Measurements from ENCODE around the gene SKOR2.

Gene SKOR2

DNA sequence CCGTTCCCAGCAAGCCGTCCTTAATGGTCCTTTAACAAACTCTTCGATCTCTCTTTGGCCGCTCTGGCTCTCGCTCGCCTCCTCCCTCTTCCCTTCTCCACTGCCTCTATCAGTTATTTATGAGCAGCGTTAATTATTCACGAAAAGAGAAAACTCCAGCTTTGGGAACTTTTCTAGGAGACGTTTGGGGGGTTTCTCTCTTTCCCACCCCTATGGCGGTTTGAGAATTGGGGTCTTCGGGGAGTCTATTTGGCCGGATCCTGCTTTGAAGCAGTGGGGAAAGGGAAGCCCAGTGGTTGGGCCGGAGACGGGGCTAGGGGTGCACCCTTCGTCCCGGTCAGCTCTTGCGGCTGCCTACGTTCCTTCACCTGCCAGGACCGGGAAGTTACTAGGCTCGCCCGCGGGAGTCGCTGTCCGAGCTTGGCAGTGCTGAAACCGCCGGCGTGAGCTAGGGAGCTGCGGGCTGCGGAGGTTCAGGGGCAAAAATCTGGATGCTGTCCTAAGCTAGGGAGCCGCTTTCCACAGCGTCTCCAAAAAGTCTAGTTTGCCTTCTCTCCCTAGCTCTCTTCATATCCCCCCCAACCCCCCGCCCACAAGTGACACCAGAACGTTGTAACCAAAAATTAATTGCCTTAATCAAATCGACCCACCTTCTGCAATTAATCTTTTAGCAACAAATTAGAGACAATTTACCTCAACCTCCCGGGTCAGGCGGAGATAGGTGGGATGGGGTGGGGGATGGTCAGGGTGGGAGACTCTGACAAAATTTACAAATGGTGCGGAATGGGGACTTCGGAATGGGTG lies 8.9 kb upstream of the SKOR2 start:
- no peak for DNase-seq (ENCODE audit: low read depth in 2 of 2, low spot score in 1 of 2)

DNA sequence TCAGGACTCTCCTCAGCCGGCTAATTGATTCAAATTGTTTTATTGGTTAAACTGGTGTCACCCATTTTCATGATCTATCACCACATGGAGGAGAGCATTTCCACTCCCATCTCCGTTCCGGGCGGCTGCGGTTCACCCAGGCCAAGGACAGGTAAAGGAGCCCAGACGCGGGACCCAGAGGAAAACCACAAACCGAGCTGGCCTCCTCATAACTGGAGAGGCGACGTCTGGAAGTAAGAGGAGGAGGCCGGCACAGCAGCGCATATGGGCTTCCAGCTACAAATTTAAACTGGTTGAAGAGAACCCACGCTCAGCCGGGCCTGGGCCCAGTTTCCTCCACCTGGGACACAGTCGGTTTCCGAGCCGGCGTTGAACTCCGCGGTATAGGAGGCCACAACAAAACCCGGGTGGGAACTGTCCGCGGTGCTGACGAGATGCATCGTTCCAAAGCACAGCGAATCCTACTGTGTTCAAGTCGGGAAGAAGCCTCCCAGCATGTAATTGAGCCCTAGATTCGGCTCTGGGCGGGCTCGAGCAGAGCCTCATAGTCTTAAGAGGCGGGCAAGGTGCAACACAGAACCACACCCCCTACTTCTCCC lies 3.0 kb upstream of the SKOR2 start:
- no peak for DNase-seq (ENCODE audit: low read depth in 2 of 2, low spot score in 1 of 2)

DNA sequence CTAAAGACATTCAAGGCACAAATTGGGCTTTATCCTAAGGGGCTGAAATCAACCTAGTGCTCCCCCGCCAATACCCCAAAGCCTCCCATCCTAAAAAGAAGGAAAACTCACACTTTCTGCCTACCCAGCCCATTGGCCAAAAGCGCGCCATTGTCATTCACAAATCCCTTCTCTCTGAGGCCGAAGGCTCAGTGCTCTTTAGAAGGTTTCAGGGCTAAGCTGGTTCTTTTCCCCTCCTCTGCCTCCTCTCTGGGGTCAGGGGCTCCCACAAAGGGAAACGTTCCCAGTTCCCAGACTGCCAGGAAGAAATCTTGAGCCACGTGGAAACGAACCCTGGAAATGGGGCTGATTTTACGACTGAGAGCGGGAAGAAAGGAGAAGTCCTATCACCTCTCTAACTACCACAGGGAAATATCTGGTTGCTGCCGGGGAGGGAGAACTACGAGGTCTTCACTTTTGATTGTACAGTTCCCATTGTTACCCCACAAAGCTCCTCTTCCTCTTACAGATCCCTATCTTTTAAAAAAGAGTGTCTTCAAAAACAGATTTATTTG lies 1.7 kb upstream of the SKOR2 start:
- DNase-seq (ENCODE audit: low read depth in 2 of 2, low spot score in 1 of 2): no peak

DNA sequence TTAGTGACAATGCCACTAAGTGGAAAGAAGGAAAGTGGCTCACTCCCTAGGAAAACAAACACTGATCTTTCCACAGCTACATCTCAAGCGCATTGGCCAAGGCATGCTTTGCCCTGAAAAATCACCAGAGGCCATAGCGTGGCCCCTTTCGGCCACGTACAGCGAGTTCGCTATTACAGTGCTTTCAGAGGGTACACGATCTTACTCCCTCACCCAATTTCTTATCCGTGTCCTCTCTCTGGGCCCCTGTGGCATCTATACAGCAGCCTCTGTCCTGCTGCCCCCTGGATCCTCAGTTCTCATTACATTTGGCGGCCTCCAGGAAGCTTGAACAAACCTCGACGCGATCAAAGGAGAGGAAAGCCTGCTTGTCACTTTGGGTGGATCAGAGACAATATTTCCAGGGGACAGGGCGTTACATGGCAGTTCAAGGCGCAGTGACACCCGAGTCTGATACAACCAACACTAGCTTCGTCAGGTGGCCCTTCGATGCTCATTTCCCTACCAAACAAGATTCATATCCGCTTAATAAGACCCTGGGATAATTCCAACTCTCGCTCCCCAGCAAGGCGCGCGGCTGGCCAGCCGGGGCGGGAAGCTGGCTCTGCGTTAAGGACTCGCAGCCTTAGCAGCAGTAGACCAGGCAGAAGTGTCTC lies 941 bp downstream of the SKOR2 start:
- no peak for DNase-seq (ENCODE audit: low read depth in 2 of 2, low spot score in 1 of 2)

DNA sequence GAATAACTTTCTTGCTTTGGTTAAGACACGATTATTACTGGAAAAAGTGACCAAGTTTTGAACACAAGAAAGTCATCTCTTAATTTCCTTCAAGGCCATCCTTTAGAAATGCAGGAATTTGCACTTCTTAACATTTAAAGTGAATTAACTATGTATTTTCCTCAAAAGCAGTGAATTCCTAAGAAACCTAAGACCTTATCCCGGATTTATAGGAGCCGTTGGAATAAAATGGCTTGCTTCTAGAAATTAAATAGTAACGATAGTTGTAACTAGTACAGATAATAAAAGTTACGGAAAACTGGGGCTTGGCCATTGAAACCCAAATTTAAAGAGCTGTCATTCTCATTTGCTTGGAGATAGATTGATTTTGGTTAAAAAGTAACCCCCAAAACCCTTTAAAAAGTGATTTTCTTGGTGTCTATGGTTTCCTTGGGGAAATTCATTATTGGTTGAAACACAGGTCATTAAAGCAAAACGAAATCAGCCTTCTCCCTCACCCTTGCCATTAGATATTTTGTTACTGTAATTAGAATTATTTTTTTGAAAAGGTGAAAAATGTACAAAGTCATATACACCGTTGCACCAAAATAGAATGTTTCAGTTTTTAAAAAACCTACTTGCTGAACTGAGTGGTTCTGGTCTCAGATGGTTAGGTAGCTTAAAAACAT lies 2.0 kb downstream of the SKOR2 start:
- no peak for DNase-seq (ENCODE audit: low read depth in 2 of 2, low spot score in 1 of 2)

DNA sequence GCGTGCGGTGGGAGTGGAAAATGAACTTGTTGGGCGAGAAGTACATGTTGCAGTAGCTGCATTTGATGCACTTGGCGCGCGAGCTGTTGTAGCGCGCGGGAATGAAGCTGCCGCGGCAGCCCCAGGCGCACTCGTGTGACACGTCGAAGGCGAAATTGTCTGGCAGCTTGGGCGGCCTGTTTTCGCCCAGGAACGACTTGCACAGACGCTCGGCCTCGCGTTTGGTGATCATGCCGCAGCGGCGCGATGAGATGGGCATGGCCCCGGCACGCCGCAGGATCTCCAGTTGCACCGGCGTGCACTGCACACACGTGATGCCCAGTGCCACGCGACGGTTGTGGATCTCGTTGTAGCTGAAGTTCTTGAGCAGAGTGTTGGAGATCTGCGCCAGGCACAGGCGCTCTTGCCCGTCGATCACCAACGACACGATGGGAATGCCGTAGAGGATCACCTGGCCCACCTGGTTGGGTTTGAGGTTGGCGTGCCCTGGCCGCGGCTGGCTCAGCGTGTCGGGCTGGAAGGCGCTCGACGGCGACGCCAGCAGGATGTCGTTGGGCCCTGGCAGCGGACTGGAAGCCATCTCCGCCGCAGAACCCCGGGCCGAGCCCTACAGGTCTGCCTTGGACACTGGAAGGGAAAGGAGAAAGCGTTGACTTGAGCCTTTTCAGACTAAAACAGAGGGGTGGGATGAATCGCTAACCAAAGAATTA lies 2.7 kb downstream of the SKOR2 start:
- no peak for DNase-seq (ENCODE audit: low read depth in 2 of 2, low spot score in 1 of 2)

DNA sequence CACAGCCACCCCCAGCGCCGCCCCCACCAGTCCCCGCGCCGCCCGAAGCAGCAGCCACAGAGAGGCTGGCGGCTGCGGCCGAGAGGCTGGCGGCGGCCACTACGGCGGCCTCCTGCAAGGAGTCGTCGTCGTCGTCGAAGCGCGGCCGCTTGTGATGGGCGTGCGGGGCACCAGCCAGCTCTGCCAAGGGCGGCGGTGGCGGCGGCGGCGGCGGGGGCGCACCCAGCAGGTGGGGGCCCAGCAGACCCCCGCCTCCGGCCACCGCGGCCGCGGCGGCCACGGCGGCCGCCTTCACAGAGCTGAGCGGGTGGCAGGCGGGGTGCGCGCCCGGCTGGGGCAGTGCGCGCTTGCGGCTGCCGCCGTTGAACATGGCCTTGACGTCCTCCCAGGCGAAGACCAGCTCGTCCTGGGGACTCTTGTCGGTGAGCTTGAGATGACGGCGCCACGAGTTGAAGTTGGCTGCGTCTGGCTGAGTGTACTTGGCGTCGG lies 3.3 kb downstream of the SKOR2 start:
- no peak for DNase-seq (ENCODE audit: low read depth in 2 of 2, low spot score in 1 of 2)

DNA sequence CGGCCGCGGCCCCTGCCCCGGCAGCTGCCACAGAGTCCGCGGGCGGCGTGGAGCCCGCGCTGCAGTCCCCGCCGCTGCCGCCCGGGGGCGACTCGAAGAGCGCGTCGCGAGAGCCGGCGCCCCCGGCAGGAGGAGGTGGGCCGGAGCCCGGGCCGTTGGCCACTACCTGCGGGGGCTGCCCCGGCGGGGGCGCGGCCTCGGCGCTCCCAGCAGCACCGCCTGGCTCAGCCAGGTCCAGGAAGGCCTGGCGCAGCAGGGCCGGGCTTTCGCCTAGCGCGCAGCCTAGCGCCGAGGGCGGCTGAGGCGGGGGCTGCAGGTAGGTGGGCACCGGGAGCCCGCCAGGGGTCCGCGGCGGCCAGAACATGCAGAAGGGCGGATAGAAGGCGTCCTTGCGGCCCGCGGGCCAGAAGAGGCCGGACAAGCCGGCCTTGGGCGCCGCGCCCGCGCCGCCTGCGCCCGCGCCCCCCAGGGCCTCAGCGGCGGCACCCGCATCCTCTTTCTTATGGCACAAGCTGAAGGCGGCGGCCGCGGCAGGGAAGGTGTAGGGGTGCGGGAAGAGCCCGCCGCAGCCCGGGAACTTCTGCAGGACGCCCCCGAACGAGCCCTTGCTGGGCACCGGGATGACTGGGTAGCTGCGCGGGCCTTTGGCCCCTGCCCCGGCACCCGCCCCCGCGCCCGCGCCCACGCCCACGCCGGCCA lies 3.9 kb downstream of the SKOR2 start:
- DNase-seq (ENCODE audit: low read depth in 2 of 2, low spot score in 1 of 2): no peak

DNA sequence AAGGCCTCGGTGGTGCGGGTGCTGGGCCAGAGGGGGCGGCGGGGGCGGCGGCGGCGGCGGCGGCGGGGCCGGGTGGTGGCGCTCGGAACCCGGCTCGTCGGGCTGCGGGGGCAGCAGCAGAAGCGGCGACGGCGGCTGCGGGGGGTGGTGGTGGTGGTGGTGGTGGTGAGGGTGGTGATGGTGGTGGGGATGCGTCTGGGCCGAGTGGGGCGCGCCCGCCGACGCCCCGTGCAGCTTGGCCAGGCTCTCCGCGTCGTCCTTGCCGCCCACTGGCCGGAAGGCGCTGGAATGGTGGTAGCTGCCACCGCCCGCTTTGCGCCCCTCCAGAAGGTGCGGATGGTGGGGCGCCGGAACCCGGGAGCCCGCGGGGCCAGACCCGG lies 4.4 kb downstream of the SKOR2 start:
- no peak for DNase-seq (ENCODE audit: low read depth in 2 of 2, low spot score in 1 of 2)

DNA sequence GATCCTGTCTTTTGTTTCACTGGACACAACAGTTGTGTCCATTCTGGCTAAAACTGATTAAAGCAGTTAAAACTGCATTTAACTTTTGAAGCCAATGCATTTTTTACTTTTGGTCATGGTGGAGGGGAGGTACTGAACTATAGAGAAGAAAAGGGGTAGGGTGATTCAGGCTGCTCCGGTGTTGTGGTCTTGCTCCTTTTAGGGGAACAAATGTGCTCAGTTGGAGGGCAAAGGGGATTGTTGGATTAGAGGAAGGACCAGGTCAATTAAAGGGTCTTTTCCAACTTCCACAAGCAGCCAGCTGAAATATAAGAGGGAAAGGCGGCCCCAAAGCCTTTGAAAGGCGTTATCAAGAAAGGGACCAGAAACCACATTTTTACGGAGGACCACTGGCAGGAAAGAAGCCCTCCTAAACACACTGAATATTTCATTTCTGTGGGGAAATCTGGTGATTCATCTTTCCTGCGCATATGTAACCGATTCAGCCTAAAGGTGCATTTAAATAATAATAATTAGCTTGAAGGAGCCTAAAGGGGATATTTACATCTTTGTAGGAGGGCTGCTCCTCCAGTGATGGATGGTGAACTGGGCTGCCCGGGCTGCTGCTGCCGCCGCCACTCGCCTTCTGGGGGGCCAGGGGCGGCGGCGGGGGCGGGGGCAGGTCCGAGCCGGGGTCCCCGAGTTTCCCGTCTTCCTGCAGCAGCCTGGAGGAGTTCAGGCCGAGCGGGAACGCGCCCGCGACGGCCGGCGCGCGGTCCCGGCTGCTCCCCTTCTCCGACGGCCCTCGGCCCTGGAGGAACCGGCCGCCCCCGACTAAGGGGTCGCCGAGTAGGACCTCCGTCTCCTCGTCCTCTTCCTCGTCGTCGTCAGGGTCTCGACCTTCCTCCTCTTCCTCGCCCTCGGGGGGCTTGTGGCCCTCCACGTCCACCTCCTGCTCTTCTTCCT lies 5.2 kb downstream of the SKOR2 start:
- DNase-seq (ENCODE audit: low read depth in 2 of 2, low spot score in 1 of 2): no peak

DNA sequence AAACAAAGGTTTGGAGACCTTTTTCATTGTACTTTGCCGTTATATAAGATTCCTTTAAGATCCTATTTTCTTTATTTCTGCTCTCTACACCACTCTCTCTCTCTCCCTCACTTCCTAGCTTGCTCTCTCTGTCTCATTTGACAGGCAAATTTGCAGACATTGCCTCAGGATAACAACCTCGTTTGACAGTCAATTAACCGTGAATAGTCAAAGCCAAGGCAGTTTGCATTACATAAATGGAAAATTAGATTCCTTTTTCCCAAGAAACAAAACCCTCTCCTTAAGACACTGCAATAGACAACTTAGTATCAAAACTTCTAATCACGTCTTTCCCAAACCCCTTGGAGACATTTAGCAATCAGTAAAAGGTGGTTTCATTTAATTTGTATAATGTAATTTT lies 7.4 kb downstream of the SKOR2 start:
- no peak for DNase-seq (ENCODE audit: low read depth in 2 of 2, low spot score in 1 of 2)

DNA sequence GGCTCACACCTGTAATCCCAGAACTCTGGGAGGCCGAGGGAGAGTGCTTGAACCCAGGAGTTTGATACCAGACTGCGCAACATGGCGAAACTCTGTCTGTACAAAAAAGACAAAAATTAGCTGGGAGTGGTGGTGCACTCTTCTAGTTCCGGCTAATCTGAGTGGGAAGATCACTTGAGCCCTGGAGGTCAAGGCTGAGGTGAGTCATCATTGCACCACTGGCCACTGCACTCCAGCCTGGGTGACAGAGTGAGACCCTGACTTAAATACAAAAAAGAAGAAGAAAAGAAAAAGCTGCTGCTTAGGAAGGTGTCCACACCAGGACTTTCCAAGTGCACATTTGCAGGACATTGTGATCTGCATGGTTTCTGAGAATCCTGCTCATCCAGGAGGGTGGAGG lies 16.4 kb downstream of the SKOR2 start:
- DNase-seq (ENCODE audit: low read depth in 2 of 2, low spot score in 1 of 2): no peak

DNA sequence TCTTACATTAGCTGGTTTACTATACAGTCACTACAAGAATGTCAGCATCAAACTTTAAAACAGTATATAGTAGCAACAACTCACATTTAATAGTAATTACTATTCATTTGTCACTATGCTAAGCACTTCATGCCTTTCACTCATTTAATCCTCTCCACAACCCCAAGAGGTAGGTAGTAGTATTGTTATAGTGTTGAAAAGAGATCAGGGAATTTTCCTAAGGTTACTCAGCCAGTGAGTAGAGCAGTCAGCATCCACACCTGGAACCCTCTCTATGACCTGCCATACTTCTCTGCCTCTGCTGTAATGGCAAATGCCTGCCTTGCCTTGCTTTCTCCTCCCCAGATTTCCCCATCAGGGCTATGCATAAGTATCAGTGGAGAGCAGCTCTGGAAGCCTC lies 24.8 kb downstream of the SKOR2 start:
- DNase-seq (ENCODE audit: low read depth in 2 of 2, low spot score in 1 of 2): no peak

DNA sequence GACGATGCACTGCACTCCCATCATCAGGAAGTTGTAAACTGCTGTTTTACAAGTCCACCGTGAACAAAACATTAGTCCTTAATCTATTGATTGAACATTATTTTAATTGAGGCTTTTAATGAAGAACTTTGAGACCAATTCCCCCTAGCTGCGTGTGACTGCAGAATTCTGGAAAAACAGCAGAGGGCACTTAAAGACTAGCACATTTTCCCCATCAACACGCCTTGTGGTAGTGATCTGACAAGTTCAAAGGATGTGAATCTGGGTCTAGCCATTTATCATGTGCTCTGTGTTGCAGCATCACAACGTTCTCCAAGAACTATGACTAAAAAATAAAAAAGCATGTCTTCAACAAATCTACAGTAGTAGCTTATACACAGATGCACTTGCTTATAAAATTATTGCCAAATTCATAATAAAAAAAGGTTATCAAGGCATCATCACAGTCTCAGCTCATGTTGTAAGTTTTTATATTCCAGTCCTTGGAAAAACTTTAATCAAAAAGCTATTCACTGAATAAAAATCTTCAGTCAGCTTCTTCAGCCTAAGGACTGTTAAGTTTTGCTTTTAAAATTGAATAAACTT lies 35.8 kb downstream of the SKOR2 start:
- no peak for DNase-seq (ENCODE audit: low read depth in 2 of 2, low spot score in 1 of 2)

DNA sequence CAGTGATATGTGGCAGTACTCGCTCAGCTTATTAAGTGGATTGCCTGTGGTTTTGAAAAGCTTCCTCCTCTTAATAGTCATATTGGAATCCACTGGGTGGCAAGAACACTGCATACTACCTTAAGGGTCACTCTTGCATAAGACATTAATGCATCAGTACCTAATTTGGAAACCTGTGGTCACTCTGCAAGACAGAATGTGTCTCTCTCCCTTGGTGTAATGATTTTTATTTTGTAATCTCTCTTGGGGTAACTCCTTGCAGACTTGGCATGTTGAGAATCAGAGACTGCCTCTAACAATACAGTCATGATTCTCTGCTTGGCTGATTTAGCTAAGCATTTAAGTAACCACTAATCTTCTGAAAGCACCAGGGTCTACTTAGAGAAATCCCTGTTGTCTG lies 42.3 kb downstream of the SKOR2 start:
- no peak for DNase-seq (ENCODE audit: low read depth in 2 of 2, low spot score in 1 of 2)

DNA sequence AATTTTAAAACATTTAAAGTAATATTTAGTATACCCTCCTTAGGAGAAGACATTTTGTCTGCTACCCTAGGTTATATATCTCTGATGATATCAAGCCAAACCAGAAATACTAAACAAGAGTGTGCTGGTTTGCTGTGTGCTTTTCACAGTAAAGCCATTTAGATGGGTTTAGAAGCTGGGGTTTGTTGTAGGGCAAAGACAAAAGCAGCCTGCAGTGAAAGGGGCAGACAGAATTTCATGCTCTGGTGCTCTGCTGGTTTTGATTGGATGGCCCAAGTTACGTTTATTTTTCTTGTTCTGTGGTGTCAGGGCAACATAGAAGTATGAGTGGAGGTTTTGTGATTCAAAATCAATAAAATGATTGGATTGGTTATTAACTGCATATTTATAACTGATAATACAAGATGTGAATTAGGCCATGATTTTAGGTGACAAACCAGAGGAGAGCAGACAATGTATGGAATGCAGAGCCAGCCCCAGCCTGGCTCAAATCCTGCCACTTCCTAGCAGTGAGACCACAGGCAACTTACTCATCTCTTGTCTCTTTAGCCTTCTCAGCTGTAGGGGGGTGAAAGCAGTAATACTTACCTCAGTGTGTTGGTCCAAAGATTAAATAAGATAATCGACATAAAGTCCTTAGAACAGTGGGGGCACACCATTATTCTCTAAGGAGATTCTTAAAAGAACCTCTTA lies 44.4 kb downstream of the SKOR2 start:
- DNase-seq (ENCODE audit: low read depth in 2 of 2, low spot score in 1 of 2): no peak

DNA sequence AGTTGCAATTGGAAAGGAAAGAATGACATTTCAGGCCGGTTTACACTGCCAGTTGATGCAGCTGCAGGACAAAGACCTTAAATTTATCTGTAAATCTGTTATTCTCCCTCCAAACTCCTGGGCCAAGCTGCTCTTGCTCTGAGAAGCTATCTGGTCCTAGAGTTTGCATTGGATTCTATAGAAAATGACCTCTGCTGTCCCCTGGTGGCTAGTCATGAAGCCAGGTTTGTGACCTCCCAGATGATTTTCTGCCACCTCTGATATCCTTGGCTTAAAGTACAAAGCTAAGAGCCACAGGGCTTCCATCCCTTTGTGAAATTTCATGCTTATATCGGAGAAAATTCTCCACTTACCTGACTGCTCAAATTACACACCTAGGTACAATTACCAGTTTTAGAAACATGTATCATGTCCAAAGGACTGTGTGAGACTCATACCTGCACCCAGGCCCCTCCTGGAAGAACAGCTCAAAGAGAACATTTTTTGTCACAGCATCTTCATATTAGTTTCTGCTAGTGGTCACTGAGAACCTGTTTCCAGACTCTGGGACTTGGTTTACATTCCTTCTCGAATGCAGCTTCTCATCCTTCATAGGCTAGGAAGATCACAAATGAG lies 46.4 kb downstream of the SKOR2 start:
- DNase-seq (ENCODE audit: low read depth in 2 of 2, low spot score in 1 of 2): peak in 1 of 2 donors; percentile 4

Data from stimulated activated CD8-positive, alpha-beta memory T cell treated with anti-CD3 and anti-CD28 coated beads, Interleukin-4, amount 100 ng/mL, for 4 hours (primary cell).